Measurements from ENCODE around the gene TFDP1. TPM values are rescaled to one million over a fixed set of nuclear protein-coding genes. Genes with fewer than 3 reads are reported as not detected.

TFDP1 gene
- total and polyA plus RNA-seq, 12 donors = 16.4 to 51.4 (median 37.5) TPM

GRCh38 chr13:113611996-113612395 is 27.4 kb downstream of the TFDP1 start:
- H3K9me3 ChIP-seq = no peaks in the 10 kb centered on the region
- intact Hi-C loops (cut with DNase I) = no loop called here
- 92 to 98% methylated on average over 5 of the region's 5 CpGs for WGBS, 2 donors
- no peak overlapping the region for H3K4me3 ChIP-seq
- DNase-seq (no peak), ATAC-seq (no peak)
- H3K27me3 ChIP-seq = no peaks in the 10 kb centered on the region
- TF ChIP-seq CTCF (IDR thresholded peaks at IDR 0.05) = no peak
- H3K27ac ChIP-seq = no peak overlapping the region
- H3K36me3 ChIP-seq = peaks cover 0 to 46% (median 0%) of the 10 kb centered on the region in 9 donors
- peaks cover 0 to 22% (median 0%) of the 10 kb centered on the region in 9 donors for H3K4me1 ChIP-seq

- H3K4me1 ChIP-seq = peaks cover 0 to 24% (median 0%) of the 10 kb centered on the region in 9 donors
- intact Hi-C loops (cut with DNase I) = no loop called here
- no peaks in the 10 kb centered on the region for H3K9me3 ChIP-seq
- 92 to 95% methylated on average over 10 of the region's 10 CpGs for WGBS, 2 donors
- TF ChIP-seq CTCF (IDR thresholded peaks at IDR 0.05) = no peak
- DNase-seq = no peak
- H3K4me3 ChIP-seq = no peak overlapping the region
- peaks cover 0 to 46% (median 0%) of the 10 kb centered on the region in 9 donors for H3K36me3 ChIP-seq
- H3K27me3 ChIP-seq = no peaks in the 10 kb centered on the region
- no peak overlapping the region for H3K27ac ChIP-seq
- no peak for ATAC-seq
These were observed 28.1 kb downstream of the TFDP1 start for GRCh38 chr13:113612607-113613006.

- no peak overlapping the region for H3K4me3 ChIP-seq
- intact Hi-C loops (cut with DNase I) = no loop called here
- H3K27me3 ChIP-seq = no peaks in the 10 kb centered on the region
- DNase-seq (no peak), ATAC-seq (no peak)
- H3K36me3 ChIP-seq = peaks cover 0 to 40% (median 0%) of the 10 kb centered on the region in 9 donors
- no peaks in the 10 kb centered on the region for H3K9me3 ChIP-seq
- WGBS, 2 donors = 97% methylated on average over 16 of the region's 16 CpGs
- TF ChIP-seq CTCF (IDR thresholded peaks at IDR 0.05) = no peak
- peaks cover 0 to 17% (median 0%) of the 10 kb centered on the region in 9 donors for H3K4me1 ChIP-seq
- no peak overlapping the region for H3K27ac ChIP-seq
These were observed 29.3 kb downstream of the TFDP1 start for GRCh38 chr13:113613789-113614379.

- ATAC-seq (peak in 1 of 8 donors; percentile 50), DNase-seq (no peak)
- Histone ChIP-seq H3K36me3 (peaks cover 0 to 31% (median 0%) of the 10 kb centered on the region in 9 donors), H3K27me3 (no peaks in the 10 kb centered on the region), H3K27ac (peak overlapping the region in 1 of 10 donors; percentile 79), H3K4me3 (peak overlapping the region in 1 of 10 donors; percentile 3), H3K4me1 (peaks cover 0 to 17% (median 0%) of the 10 kb centered on the region in 9 donors), H3K9me3 (no peaks in the 10 kb centered on the region)
- 87 to 95% methylated on average over 20 of the region's 20 CpGs for WGBS, 2 donors
- intact Hi-C loops (cut with DNase I) = no loop called here
- TF ChIP-seq CTCF (IDR thresholded peaks at IDR 0.05) = no peak
These were observed 31.8 kb downstream of the TFDP1 start for GRCh38 chr13:113616281-113616906.

Data from heart right ventricle (tissue), 16 donors.